ENCODE results near the gene SNAPC4.
"Not testable (repeated sequence)": the region's sequence is repeated elsewhere in the genome, so short reads cannot be mapped to it uniquely, and the experiment has no call there.

The SNAPC4 gene

GRCh38 chr9:136425367-136425766, 25.4 kb upstream of the SNAPC4 start:
- H3K9me3 ChIP-seq (ENCODE audit: control insufficient read depth, insufficient read depth, low read length); H3K4me1 ChIP-seq (ENCODE audit: insufficient read depth, low read length); H3K9ac ChIP-seq (ENCODE audit: low read depth, low read length): not testable (repeated sequence)
- peaks cover 12% of the 10 kb centered on the region for H3K36me3 ChIP-seq (ENCODE audit: insufficient read depth, low read length)

- H3K4me1 ChIP-seq (ENCODE audit: insufficient read depth, low read length): no peaks in the 10 kb centered on the region
- no peaks in the 10 kb centered on the region for H3K9me3 ChIP-seq (ENCODE audit: control insufficient read depth, insufficient read depth, low read length)
- peaks cover 12% of the 10 kb centered on the region for H3K36me3 ChIP-seq (ENCODE audit: insufficient read depth, low read length)
- H3K9ac ChIP-seq (ENCODE audit: low read depth, low read length): no peak overlapping the region
Observed at GRCh38 chr9:136424750-136425362, 24.9 kb upstream of the SNAPC4 start.

GRCh38 chr9:136423432-136424146, 23.6 kb upstream of the SNAPC4 start:
- H3K36me3 ChIP-seq (ENCODE audit: insufficient read depth, low read length): peaks cover 17% of the 10 kb centered on the region
- no peaks in the 10 kb centered on the region for H3K4me1 ChIP-seq (ENCODE audit: insufficient read depth, low read length)
- H3K9me3 ChIP-seq (ENCODE audit: control insufficient read depth, insufficient read depth, low read length): no peaks in the 10 kb centered on the region
- no peak overlapping the region for H3K9ac ChIP-seq (ENCODE audit: low read depth, low read length)

GRCh38 chr9:136422876-136423275, 22.9 kb upstream of the SNAPC4 start:
- Histone ChIP-seq H3K4me1 (ENCODE audit: insufficient read depth, low read length) (no peaks in the 10 kb centered on the region), H3K9ac (ENCODE audit: low read depth, low read length) (no peak overlapping the region), H3K36me3 (ENCODE audit: insufficient read depth, low read length) (peaks cover 18% of the 10 kb centered on the region), H3K9me3 (ENCODE audit: control insufficient read depth, insufficient read depth, low read length) (no peaks in the 10 kb centered on the region)

- Histone ChIP-seq H3K9ac (ENCODE audit: low read depth, low read length) (no peak overlapping the region), H3K4me1 (ENCODE audit: insufficient read depth, low read length) (no peaks in the 10 kb centered on the region), H3K9me3 (ENCODE audit: control insufficient read depth, insufficient read depth, low read length) (no peaks in the 10 kb centered on the region), H3K36me3 (ENCODE audit: insufficient read depth, low read length) (peaks cover 24% of the 10 kb centered on the region)
Observed at GRCh38 chr9:136421791-136422190, 21.8 kb upstream of the SNAPC4 start.

GRCh38 chr9:136419092-136419420, 19.1 kb upstream of the SNAPC4 start:
- H3K4me1 ChIP-seq (ENCODE audit: insufficient read depth, low read length): no peaks in the 10 kb centered on the region
- no peaks in the 10 kb centered on the region for H3K9me3 ChIP-seq (ENCODE audit: control insufficient read depth, insufficient read depth, low read length)
- H3K9ac ChIP-seq (ENCODE audit: low read depth, low read length): no peak overlapping the region
- H3K36me3 ChIP-seq (ENCODE audit: insufficient read depth, low read length): peaks cover 30% of the 10 kb centered on the region

GRCh38 chr9:136418182-136419091, 18.5 kb upstream of the SNAPC4 start:
- H3K9me3 ChIP-seq (ENCODE audit: control insufficient read depth, insufficient read depth, low read length): no peaks in the 10 kb centered on the region
- H3K9ac ChIP-seq (ENCODE audit: low read depth, low read length): no peak overlapping the region
- H3K4me1 ChIP-seq (ENCODE audit: insufficient read depth, low read length): no peaks in the 10 kb centered on the region
- peaks cover 30% of the 10 kb centered on the region for H3K36me3 ChIP-seq (ENCODE audit: insufficient read depth, low read length)

- peaks cover 35% of the 10 kb centered on the region for H3K36me3 ChIP-seq (ENCODE audit: insufficient read depth, low read length)
- no peaks in the 10 kb centered on the region for H3K4me1 ChIP-seq (ENCODE audit: insufficient read depth, low read length)
- H3K9ac ChIP-seq (ENCODE audit: low read depth, low read length): no peak overlapping the region
- H3K9me3 ChIP-seq (ENCODE audit: control insufficient read depth, insufficient read depth, low read length): no peaks in the 10 kb centered on the region
Observed at GRCh38 chr9:136416914-136417313, 16.9 kb upstream of the SNAPC4 start.

GRCh38 chr9:136416427-136416826, 16.5 kb upstream of the SNAPC4 start:
- Histone ChIP-seq H3K36me3 (ENCODE audit: insufficient read depth, low read length) (peaks cover 35% of the 10 kb centered on the region), H3K4me1 (ENCODE audit: insufficient read depth, low read length) (no peaks in the 10 kb centered on the region; the same call in 1 of the 2 replicates), H3K9ac (ENCODE audit: low read depth, low read length) (no peak overlapping the region), H3K9me3 (ENCODE audit: control insufficient read depth, insufficient read depth, low read length) (no peaks in the 10 kb centered on the region)

GRCh38 chr9:136412962-136413361, 13.0 kb upstream of the SNAPC4 start:
- H3K36me3 ChIP-seq (ENCODE audit: insufficient read depth, low read length): peaks cover 26% of the 10 kb centered on the region

GRCh38 chr9:136411378-136411777, 11.4 kb upstream of the SNAPC4 start:
- Histone ChIP-seq H3K9me3 (ENCODE audit: control insufficient read depth, insufficient read depth, low read length) (no peaks in the 10 kb centered on the region), H3K9ac (ENCODE audit: low read depth, low read length) (peak overlapping the region; percentile 73), H3K36me3 (ENCODE audit: insufficient read depth, low read length) (peaks cover 23% of the 10 kb centered on the region; the same call in 1 of the 2 replicates), H3K4me1 (ENCODE audit: insufficient read depth, low read length) (no peaks in the 10 kb centered on the region; the same call in 1 of the 2 replicates)

More at GRCh38 chr9:136412962-136413361, 13.0 kb upstream of the SNAPC4 start:
- H3K9ac ChIP-seq (ENCODE audit: low read depth, low read length): no peak overlapping the region
- no peaks in the 10 kb centered on the region for H3K9me3 ChIP-seq (ENCODE audit: control insufficient read depth, insufficient read depth, low read length)
- no peaks in the 10 kb centered on the region; the same call in 1 of the 2 replicates for H3K4me1 ChIP-seq (ENCODE audit: insufficient read depth, low read length)

- H3K36me3 ChIP-seq (ENCODE audit: insufficient read depth, low read length): peaks cover 24% of the 10 kb centered on the region; the same call in 1 of the 2 replicates
- H3K9me3 ChIP-seq (ENCODE audit: control insufficient read depth, insufficient read depth, low read length): no peaks in the 10 kb centered on the region
- H3K4me1 ChIP-seq (ENCODE audit: insufficient read depth, low read length): no peaks in the 10 kb centered on the region; the same call in 1 of the 2 replicates
- H3K9ac ChIP-seq (ENCODE audit: low read depth, low read length): peak within 1 kb of the TSS; percentile 74
Observed at GRCh38 chr9:136410500-136411287, 10.7 kb upstream of the SNAPC4 start, which contains the start of the genes ENTR1 and PMPCA. TSS of gene ENTR1 (minus strand) at chr9:136410614. CDS start at chr9:136410397, 217 bp downstream. TSS of gene PMPCA (plus strand) at chr9:136410658. CDS start at chr9:136410669, 11 bp downstream.

- peak overlapping the region; percentile 74 for H3K9ac ChIP-seq (ENCODE audit: low read depth, low read length)
- H3K4me1 ChIP-seq (ENCODE audit: insufficient read depth, low read length): no peaks in the 10 kb centered on the region; the same call in 1 of the 2 replicates
- peaks cover 27% of the 10 kb centered on the region for H3K36me3 ChIP-seq (ENCODE audit: insufficient read depth, low read length)
- no peaks in the 10 kb centered on the region for H3K9me3 ChIP-seq (ENCODE audit: control insufficient read depth, insufficient read depth, low read length)
Observed at GRCh38 chr9:136409557-136410455, 9.8 kb upstream of the SNAPC4 start.

All from ES-I3 (cell line).